Astrocyte of the cerebellum (primary cell): Measurements from ENCODE around the gene FBP2.
"Not testable (repeated sequence)": the region's sequence is repeated elsewhere in the genome, so short reads cannot be mapped to it uniquely, and the experiment has no call there.

Source experiments
- DNase-seq: peaks from one replicate; pipeline ENCODE4 v3.0.0-alpha.2; 2011; ENCODE audit warnings: low read depth
- H3K4me3 ChIP-seq: 2 replicates; pipeline ENCODE4 v1.5.1; 2011; ENCODE audit warnings: mild to moderate bottlenecking, low read depth, low read length, moderate library complexity
- CTCF ChIP-seq: IDR thresholded peaks from 2 replicates; pipeline ENCODE4 v1.5.1; 2012; ENCODE audit warnings: low read length, low read depth, moderate library complexity, mild to moderate bottlenecking; ENCODE audit errors: missing control alignments
- in situ Hi-C: cut with HindIII; loops from 2 replicates; pipeline ENCODE4 v1.10.0; 2017; ENCODE audit warnings: low sequenced_read_pairs

Gene FBP2

GRCh38 chr9:94567271-94567670 lies 26.4 kb downstream of the FBP2 start:
- in situ Hi-C loops = no loop called here
- no peak for DNase-seq
- TF ChIP-seq CTCF = no peak
- no peak overlapping the region for H3K4me3 ChIP-seq

GRCh38 chr9:94566550-94566949 lies 27.1 kb downstream of the FBP2 start:
- in situ Hi-C loops = no loop called here
- no peak for TF ChIP-seq CTCF
- DNase-seq = no peak

GRCh38 chr9:94564279-94564678 lies 29.3 kb downstream of the FBP2 start:
- in situ Hi-C loops, H3K4me3 ChIP-seq, DNase-seq: not testable (repeated sequence)

More at GRCh38 chr9:94566550-94566949, 27.1 kb downstream of the FBP2 start:
- H3K4me3 ChIP-seq = no peak overlapping the region

- no peak for DNase-seq
- in situ Hi-C loops = no loop called here
- TF ChIP-seq CTCF = no peak
- no peak overlapping the region for H3K4me3 ChIP-seq
Measured at GRCh38 chr9:94563548-94563947, 30.1 kb downstream of the FBP2 start.

GRCh38 chr9:94560237-94560636 lies 33.4 kb downstream of the FBP2 start:
- no peak overlapping the region for H3K4me3 ChIP-seq
- in situ Hi-C loops = no loop called here
- no peak for TF ChIP-seq CTCF
- DNase-seq = no peak

GRCh38 chr9:94557376-94557775 lies 36.2 kb downstream of the FBP2 start:
- in situ Hi-C loops = no loop called here
- TF ChIP-seq CTCF = no peak
- no peak overlapping the region for H3K4me3 ChIP-seq
- DNase-seq = no peak

- TF ChIP-seq CTCF = no peak
- no peak within 1 kb of the TSS for H3K4me3 ChIP-seq
- in situ Hi-C loops = no loop called here
- DNase-seq = no peak
Measured at GRCh38 chr9:94554439-94555331, 38.9 kb downstream of the FBP2 start, which contains the start of gene PCAT7. Gene PCAT7 (plus strand): TSS chr9:94555083.
